ENCODE measurements around the gene PSORS1C1. TPM values are rescaled to one million over a fixed set of nuclear protein-coding genes. Genes with fewer than 3 reads are reported as not detected.

Gene PSORS1C1
- total RNA-seq, 1 donor from 2014 or later = 8.2 TPM

GRCh38 chr6:31083742-31084354, 30.8 kb upstream of the PSORS1C1 start:
- peaks cover 14% of the 10 kb centered on the region for H3K4me1 ChIP-seq
- peak; percentile 66 for ATAC-seq
- H3K36me3 ChIP-seq = no peaks in the 10 kb centered on the region
- DNase-seq = no peak
- no peaks in the 10 kb centered on the region for H3K9me3 ChIP-seq
- no peak overlapping the region for H3K27ac ChIP-seq
- no peak overlapping the region for H3K4me3 ChIP-seq
- peaks cover 9% of the 10 kb centered on the region for H3K27me3 ChIP-seq
- TF ChIP-seq CTCF (IDR thresholded peaks at IDR 0.05) = peak; percentile 45
- intact Hi-C loops (cut with DNase I) = no loop called here

- no peak for TF ChIP-seq CTCF (IDR thresholded peaks at IDR 0.05)
- DNase-seq = no peak
- Histone ChIP-seq H3K27me3 (peaks cover 9% of the 10 kb centered on the region), H3K9me3 (no peaks in the 10 kb centered on the region), H3K4me3 (no peak overlapping the region), H3K36me3 (no peaks in the 10 kb centered on the region), H3K4me1 (peaks cover 10% of the 10 kb centered on the region), H3K27ac (no peak overlapping the region)
- peak; percentile 51 for ATAC-seq
- intact Hi-C loops (cut with DNase I) = loop anchor here (5.0 kb wide), 1 partner anchor 260 kb away; no protein-coding TSS in a partner anchor
These were observed 27.7 kb upstream of the PSORS1C1 start for GRCh38 chr6:31086788-31087440.

GRCh38 chr6:31087494-31088089, 27.0 kb upstream of the PSORS1C1 start:
- ATAC-seq (peak; percentile 97), DNase-seq (peak; percentile 86)
- intact Hi-C loops (cut with DNase I) = loop anchor here (5.0 kb wide), 1 partner anchor 260 kb away; no protein-coding TSS in a partner anchor
- Histone ChIP-seq H3K27me3 (peaks cover 9% of the 10 kb centered on the region), H3K27ac (no peak overlapping the region), H3K4me3 (no peak overlapping the region), H3K36me3 (no peaks in the 10 kb centered on the region), H3K9me3 (no peaks in the 10 kb centered on the region), H3K4me1 (peaks cover 10% of the 10 kb centered on the region)
- peak; percentile 89 for TF ChIP-seq CTCF (IDR thresholded peaks at IDR 0.05)

DNA sequence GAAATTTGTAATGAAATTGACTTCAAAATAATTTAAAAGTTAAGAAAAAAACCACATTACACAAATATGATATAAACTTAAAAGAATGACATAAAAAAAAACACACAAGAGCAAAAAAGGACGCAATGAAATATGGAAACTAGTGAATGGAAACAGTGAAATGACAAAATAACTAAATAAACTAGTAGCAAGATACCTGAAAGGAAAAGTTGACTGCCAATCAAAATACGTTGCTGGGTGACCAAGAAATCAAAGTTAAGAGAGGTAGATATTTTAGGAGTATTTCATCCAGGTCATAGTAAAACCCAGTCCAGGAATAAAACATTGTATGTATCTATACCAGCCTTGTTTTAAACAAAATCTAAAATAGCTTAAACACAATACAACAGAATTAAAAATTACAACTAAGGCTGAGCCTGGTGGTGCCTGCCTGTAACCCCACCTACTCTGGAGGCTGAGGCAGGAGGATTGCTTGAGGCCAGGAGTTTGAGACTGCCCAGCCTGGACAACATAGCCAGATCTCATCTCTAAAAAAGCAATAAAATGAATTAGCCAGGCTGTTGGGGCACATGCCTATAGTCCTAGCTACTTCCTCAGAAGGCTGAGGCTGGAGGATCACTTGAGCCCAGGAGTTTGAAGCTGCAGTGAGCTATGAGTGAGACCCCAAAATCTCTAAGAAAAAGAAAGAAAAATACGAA, 24.2 kb upstream of the PSORS1C1 start:
- ATAC-seq (no peak), DNase-seq (no peak)
- Histone ChIP-seq H3K9me3 (no peaks in the 10 kb centered on the region), H3K4me1 (peaks cover 15% of the 10 kb centered on the region), H3K4me3 (no peak overlapping the region), H3K27me3 (peaks cover 6% of the 10 kb centered on the region), H3K27ac (no peak overlapping the region), H3K36me3 (no peaks in the 10 kb centered on the region)
- intact Hi-C loops (cut with DNase I) = no loop called here
- no peak for TF ChIP-seq CTCF (IDR thresholded peaks at IDR 0.05)

DNA sequence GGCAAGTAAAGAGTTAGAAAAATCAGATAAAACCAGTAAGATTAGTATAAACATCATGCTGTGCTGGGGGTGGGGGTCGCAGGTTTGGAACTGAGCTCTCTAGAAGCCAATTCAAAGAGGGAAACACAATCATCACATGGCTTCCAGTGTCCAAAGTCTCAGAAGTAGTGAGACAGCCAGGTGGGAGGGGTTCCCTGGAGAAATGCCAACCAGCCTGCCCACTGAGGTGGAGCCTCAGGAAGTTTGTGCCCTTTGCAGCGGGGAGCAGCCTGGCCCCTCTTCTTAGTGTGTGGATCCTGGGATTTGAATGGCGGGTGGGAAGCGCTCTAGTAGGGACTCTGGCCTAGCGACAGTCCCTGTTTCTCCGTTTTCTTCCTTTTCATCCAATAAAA, 23.6 kb upstream of the PSORS1C1 start:
- Histone ChIP-seq H3K4me1 (peaks cover 15% of the 10 kb centered on the region), H3K27ac (no peak overlapping the region), H3K27me3 (peaks cover under 1% of the 10 kb centered on the region), H3K4me3 (no peak overlapping the region), H3K9me3 (no peaks in the 10 kb centered on the region), H3K36me3 (no peaks in the 10 kb centered on the region)
- intact Hi-C loops (cut with DNase I) = no loop called here
- TF ChIP-seq CTCF (IDR thresholded peaks at IDR 0.05) = no peak
- no peak for DNase-seq
- ATAC-seq = no peak

Data from upper lobe of right lung (tissue), 1 donor.